Activated B cell treated with CpG ODN at 0.5 μM for 24 hours (primary cell): ENCODE results near the gene CASZ1. TPM values are rescaled to one million over a fixed set of nuclear protein-coding genes. Genes with fewer than 3 reads are reported as not detected.

Experiments
- ATAC-seq: fragments of 200-7000 bp; cut with Tn5 transposase; one replicate; pipeline ENCODE4 v1.10.0; 2021; ENCODE audit warnings: low read depth, mild to moderate bottlenecking, moderate library complexity
- CTCF ChIA-PET: fragments of 350-600 bp; sonication (Branson Sonifier 250); formaldehyde crosslinking; loops from one replicate; lab custom pipeline; 2021; ENCODE audit warnings: antibody characterized with exemption; lab: Charles Lee
- POLR2A ChIA-PET: fragments of 350-600 bp; sonication (Branson Sonifier 250); formaldehyde crosslinking; loops from one replicate; lab custom pipeline; 2021; ENCODE audit warnings: antibody characterized with exemption; lab: Charles Lee
- DNase-seq: peaks from one replicate; pipeline ENCODE4 v3.0.0; 2022
- H3K27ac Mint-ChIP-seq: one replicate; pipeline ENCODE4 v1.8.0; 2020; ENCODE audit warnings: mixed read lengths
- H3K27me3 Mint-ChIP-seq: one replicate; pipeline ENCODE4 v1.8.0; 2021; ENCODE audit warnings: mixed read lengths
- H3K36me3 Mint-ChIP-seq: one replicate; pipeline ENCODE4 v1.8.0; 2021; ENCODE audit warnings: low read depth, mixed read lengths
- H3K4me1 Mint-ChIP-seq: one replicate; pipeline ENCODE4 v1.8.0; 2021; ENCODE audit warnings: mixed read lengths
- H3K4me3 Mint-ChIP-seq: one replicate; pipeline ENCODE4 v1.8.0; 2020; ENCODE audit warnings: mild to moderate bottlenecking, mixed read lengths
- H3K9me3 Mint-ChIP-seq: one replicate; pipeline ENCODE4 v1.8.0; 2020; ENCODE audit warnings: mixed read lengths
- CTCF ChIP-seq: fragments of 200-600 bp; IDR thresholded peaks from one replicate; pipeline ENCODE4 v1.8.0; 2022; ENCODE audit warnings: antibody characterized with exemption, mild to moderate bottlenecking
- intact Hi-C: fragments of 100-400 bp; cut with micrococcal nuclease; formaldehyde crosslinking; loops from one replicate; pipeline ENCODE4 v1.15.1; 2024
- total RNA-seq: library from RNA; stranded (reverse); gene quantifications from 2 replicates; pipeline ENCODE4 v1.2.3, GENCODE V29; 2022

The CASZ1 gene
- 31.1 and 35.6 TPM in 2 replicates for total RNA-seq

GRCh38 chr1:10796029-10796944 is at the start of gene CASZ1:
Gene CASZ1, minus strand, starts transcription at chr1:10796646. Its CDS starts 102,757 bp downstream, at chr1:10693889.
- CTCF ChIA-PET: no interaction called here
- POLR2A ChIA-PET: no interaction called here
- Mint-ChIP-seq H3K27ac (no peak within 1 kb of the TSS), H3K4me3 (no peak within 1 kb of the TSS), H3K9me3 (no peaks in the 10 kb centered on the region), H3K36me3 (no peaks in the 10 kb centered on the region), H3K4me1 (peaks cover 12% of the 10 kb centered on the region), H3K27me3 (peaks cover 37% of the 10 kb centered on the region)
- DNase-seq (no peak), ATAC-seq (no peak)
- TF ChIP-seq CTCF: no peak
- intact Hi-C loops: loop anchor here (5.0 kb wide), 1 partner anchor 104 kb away; no protein-coding TSS in a partner anchor

GRCh38 chr1:10843697-10844096 is 47.3 kb upstream of the CASZ1 start:
- DNase-seq: no peak
- ChIA-PET CTCF (no interaction called here), POLR2A (no interaction called here)
- intact Hi-C loops: no loop called here
- no peak for TF ChIP-seq CTCF
- no peak for ATAC-seq
- no peak overlapping the region for H3K27ac Mint-ChIP-seq
- peaks cover 29% of the 10 kb centered on the region for H3K27me3 Mint-ChIP-seq
- H3K36me3 Mint-ChIP-seq: no peaks in the 10 kb centered on the region
- H3K4me3 Mint-ChIP-seq: no peak overlapping the region
- no peaks in the 10 kb centered on the region for H3K4me1 Mint-ChIP-seq
- peaks cover 10% of the 10 kb centered on the region for H3K9me3 Mint-ChIP-seq

- CTCF ChIA-PET: no interaction called here
Observed at GRCh38 chr1:10841118-10841517, 44.7 kb upstream of the CASZ1 start.

GRCh38 chr1:10839188-10839770 is 42.8 kb upstream of the CASZ1 start:
- ATAC-seq: no peak
- Mint-ChIP-seq H3K9me3 (peaks cover 9% of the 10 kb centered on the region), H3K27ac (no peak overlapping the region), H3K27me3 (peaks cover 36% of the 10 kb centered on the region), H3K4me1 (peaks cover 2% of the 10 kb centered on the region), H3K4me3 (no peak overlapping the region), H3K36me3 (no peaks in the 10 kb centered on the region)
- intact Hi-C loops: no loop called here
- TF ChIP-seq CTCF: no peak
- ChIA-PET POLR2A (no interaction called here), CTCF (no interaction called here)
- no peak for DNase-seq

More at GRCh38 chr1:10841118-10841517, 44.7 kb upstream of the CASZ1 start:
- no peak for TF ChIP-seq CTCF
- H3K36me3 Mint-ChIP-seq: no peaks in the 10 kb centered on the region
- intact Hi-C loops: no loop called here
- peaks cover 39% of the 10 kb centered on the region for H3K27me3 Mint-ChIP-seq
- peaks cover 2% of the 10 kb centered on the region for H3K4me1 Mint-ChIP-seq
- no peak for ATAC-seq
- DNase-seq: no peak
- peaks cover 10% of the 10 kb centered on the region for H3K9me3 Mint-ChIP-seq
- no peak overlapping the region for H3K27ac Mint-ChIP-seq
- POLR2A ChIA-PET: no interaction called here
- no peak overlapping the region for H3K4me3 Mint-ChIP-seq

GRCh38 chr1:10838541-10838940 is 42.1 kb upstream of the CASZ1 start:
- Mint-ChIP-seq H3K27ac (no peak overlapping the region), H3K4me1 (peaks cover 2% of the 10 kb centered on the region), H3K27me3 (peaks cover 40% of the 10 kb centered on the region), H3K36me3 (no peaks in the 10 kb centered on the region), H3K4me3 (no peak overlapping the region), H3K9me3 (peaks cover 2% of the 10 kb centered on the region)
- intact Hi-C loops: no loop called here
- POLR2A ChIA-PET: no interaction called here
- ATAC-seq (no peak), DNase-seq (no peak)
- no peak for TF ChIP-seq CTCF
- CTCF ChIA-PET: no interaction called here
